PC-3 (cell line): ENCODE data around the gene HIVEP3.

ENCODE experiments used
- CTCF ChIP-seq: fragments of 300-600 bp; sonication (generic); conservative IDR thresholded peaks from 2 replicates; pipeline ENCODE4 v1.5.1; 2017; ENCODE audit warnings: antibody characterized with exemption, low read depth, mild to moderate bottlenecking, low read length
- EZH2 ChIP-seq: fragments of 300-600 bp; sonication (generic); IDR thresholded peaks from one replicate; pipeline ENCODE4 v1.6.1; 2017; ENCODE audit warnings: antibody characterized with exemption, mild to moderate bottlenecking, low read length; ENCODE audit not compliant: unreplicated experiment
- EZH2phosphoT487 ChIP-seq: fragments of 300-600 bp; sonication (generic); IDR thresholded peaks from 2 replicates; pipeline ENCODE4 v1.6.1; 2018; ENCODE audit warnings: mild to moderate bottlenecking, antibody characterized with exemption, low read length, borderline replicate concordance

- no peak for TF ChIP-seq CTCF
- TF ChIP-seq EZH2phosphoT487: no peak
- TF ChIP-seq EZH2: no peak
Observed at GRCh38 chr1:41875487-41875886, 43.2 kb downstream of the HIVEP3 start.
